MM.1S (cell line): ENCODE measurements around the gene TNKS2.

Source experiments
- EZH2 ChIP-seq: fragments of 300-600 bp; sonication (generic); optimal IDR thresholded peaks from 2 replicates; pipeline ENCODE3; 2017; ENCODE audit warnings: low read depth, mild to moderate bottlenecking, antibody characterized with exemption, low read length, mixed read lengths
- EZH2phosphoT487 ChIP-seq: fragments of 300-600 bp; sonication (generic); IDR thresholded peaks from 2 replicates; pipeline ENCODE4 v1.6.1; 2018; ENCODE audit warnings: antibody characterized with exemption, low read length
- TF ChIP-seq, protein P1 (sequence below): fragments of 300-600 bp; sonication (generic); IDR thresholded peaks from 2 replicates; pipeline ENCODE4 v1.5.1; 2016; ENCODE audit warnings: antibody characterized with exemption, low read length, mixed read lengths

DNA sequence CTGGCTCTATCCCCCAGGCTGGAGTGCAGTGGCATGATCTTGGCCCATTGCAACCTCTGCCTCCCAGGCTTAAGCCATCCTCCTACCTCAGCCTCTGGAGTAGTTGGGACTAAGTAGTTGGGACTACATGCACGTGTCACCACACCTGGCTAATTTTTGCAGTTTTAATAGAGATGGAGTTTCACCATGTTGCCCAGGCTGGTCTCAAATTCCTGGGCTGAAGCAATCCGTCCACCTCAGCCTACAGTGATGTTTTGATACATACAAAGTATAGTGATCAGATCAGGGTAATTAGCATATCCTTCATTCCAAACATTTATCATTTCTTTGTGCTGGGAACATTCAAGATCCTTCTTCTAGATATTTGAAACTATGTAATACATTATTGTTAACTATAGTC is 22.5 kb upstream of the TNKS2 start:
- TF ChIP-seq, protein P1, sequence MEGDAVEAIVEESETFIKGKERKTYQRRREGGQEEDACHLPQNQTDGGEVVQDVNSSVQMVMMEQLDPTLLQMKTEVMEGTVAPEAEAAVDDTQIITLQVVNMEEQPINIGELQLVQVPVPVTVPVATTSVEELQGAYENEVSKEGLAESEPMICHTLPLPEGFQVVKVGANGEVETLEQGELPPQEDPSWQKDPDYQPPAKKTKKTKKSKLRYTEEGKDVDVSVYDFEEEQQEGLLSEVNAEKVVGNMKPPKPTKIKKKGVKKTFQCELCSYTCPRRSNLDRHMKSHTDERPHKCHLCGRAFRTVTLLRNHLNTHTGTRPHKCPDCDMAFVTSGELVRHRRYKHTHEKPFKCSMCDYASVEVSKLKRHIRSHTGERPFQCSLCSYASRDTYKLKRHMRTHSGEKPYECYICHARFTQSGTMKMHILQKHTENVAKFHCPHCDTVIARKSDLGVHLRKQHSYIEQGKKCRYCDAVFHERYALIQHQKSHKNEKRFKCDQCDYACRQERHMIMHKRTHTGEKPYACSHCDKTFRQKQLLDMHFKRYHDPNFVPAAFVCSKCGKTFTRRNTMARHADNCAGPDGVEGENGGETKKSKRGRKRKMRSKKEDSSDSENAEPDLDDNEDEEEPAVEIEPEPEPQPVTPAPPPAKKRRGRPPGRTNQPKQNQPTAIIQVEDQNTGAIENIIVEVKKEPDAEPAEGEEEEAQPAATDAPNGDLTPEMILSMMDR, result no peak
- no peak for TF ChIP-seq EZH2
- TF ChIP-seq EZH2phosphoT487, result no peak
